HL-60 (cell line): Measurements from ENCODE around the gene PNPLA7.

ENCODE experiments used
- DNase-seq, 2 experiments: peaks; one replicate each; pipeline ENCODE4 v3.0.0-alpha.2; 2010 to 2020; ENCODE audit warnings: low read depth in 1 of 2, low spot score in 1 of 2
- H3K27ac ChIP-seq: fragments of 250-450 bp; sonication (Bioruptor Pico); replicated peaks from 2 replicates; pipeline ENCODE4 v1.5.1; 2020; ENCODE audit warnings: mild to moderate bottlenecking, moderate library complexity
- H3K27me3 ChIP-seq: fragments of 250-450 bp; sonication (Bioruptor Pico); 2 replicates; pipeline ENCODE4 v1.5.1; 2021; ENCODE audit warnings: mild to moderate bottlenecking, moderate library complexity; ENCODE audit not compliant: insufficient read depth, poor library complexity, severe bottlenecking
- H3K4me3 ChIP-seq: replicated peaks from 2 replicates; pipeline ENCODE4 v1.5.1; 2011; ENCODE audit warnings: mild to moderate bottlenecking, control low read depth, low read length; ENCODE audit not compliant: insufficient read depth
- GABPA ChIP-seq: IDR thresholded peaks from 2 replicates; pipeline ENCODE4 v1.6.1; 2012; ENCODE audit warnings: low read depth
- POLR2AphosphoS5 ChIP-seq: IDR thresholded peaks from 2 replicates; pipeline ENCODE4 v1.6.1; 2012; ENCODE audit warnings: low read depth
- SPI1 ChIP-seq: IDR thresholded peaks from 2 replicates; pipeline ENCODE4 v1.6.1; 2012; ENCODE audit warnings: low read depth, mild to moderate bottlenecking, borderline replicate concordance
- TF ChIP-seq, protein P1 (sequence below): IDR thresholded peaks from 2 replicates; pipeline ENCODE4 v1.6.1; 2012; ENCODE audit warnings: low read depth; ENCODE audit not compliant: insufficient replicate concordance
- TF ChIP-seq, protein P2 (sequence below): IDR thresholded peaks from one replicate; pipeline ENCODE4 v1.5.1; 2011; ENCODE audit warnings: low read length, control low read depth, inconsistent platforms; ENCODE audit not compliant: insufficient read depth

PNPLA7 gene

DNA sequence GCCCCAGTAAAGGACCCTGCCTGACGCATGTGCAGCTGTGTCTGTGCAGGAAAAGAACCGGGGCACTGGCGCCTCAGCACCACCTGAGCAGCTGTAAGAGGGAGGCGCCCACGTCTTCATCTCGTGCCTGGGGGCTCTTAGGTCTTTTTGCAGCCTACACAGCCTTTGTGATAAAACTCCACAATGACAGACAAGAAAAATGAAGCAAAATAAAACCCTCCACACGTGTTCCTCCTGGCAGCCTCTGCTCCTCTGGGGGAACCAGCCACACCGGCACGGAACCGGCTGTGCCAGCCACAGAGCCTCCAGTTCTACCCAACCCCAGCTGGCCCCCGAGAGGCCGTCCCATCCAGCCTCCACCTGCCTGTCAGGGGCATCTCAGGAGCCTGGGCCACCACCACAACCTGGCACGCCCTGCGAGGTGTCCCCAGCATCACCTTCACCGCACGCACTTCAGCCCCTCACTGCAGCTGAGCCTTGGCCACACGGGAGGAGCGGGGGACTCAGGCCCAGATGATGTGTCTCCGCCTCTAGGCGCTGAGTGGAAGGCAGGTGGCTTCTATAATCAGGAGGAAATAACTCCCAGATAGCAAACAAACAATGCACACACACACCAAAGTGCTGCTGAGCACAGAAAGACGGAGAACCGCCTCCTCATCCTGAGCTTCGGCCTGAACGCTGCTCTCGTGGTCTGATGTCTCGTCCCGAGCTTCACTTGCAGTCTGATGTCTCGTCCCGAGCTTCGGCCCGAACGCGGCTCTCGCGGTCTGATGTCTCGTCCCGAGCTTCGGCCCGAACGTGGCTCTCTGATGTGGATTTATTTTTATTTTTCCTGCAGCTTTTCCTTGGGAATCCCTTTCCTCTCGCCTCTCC lies 62.5 kb downstream of the PNPLA7 start:
- no peak for TF ChIP-seq POLR2AphosphoS5
- TF ChIP-seq, protein P1, sequence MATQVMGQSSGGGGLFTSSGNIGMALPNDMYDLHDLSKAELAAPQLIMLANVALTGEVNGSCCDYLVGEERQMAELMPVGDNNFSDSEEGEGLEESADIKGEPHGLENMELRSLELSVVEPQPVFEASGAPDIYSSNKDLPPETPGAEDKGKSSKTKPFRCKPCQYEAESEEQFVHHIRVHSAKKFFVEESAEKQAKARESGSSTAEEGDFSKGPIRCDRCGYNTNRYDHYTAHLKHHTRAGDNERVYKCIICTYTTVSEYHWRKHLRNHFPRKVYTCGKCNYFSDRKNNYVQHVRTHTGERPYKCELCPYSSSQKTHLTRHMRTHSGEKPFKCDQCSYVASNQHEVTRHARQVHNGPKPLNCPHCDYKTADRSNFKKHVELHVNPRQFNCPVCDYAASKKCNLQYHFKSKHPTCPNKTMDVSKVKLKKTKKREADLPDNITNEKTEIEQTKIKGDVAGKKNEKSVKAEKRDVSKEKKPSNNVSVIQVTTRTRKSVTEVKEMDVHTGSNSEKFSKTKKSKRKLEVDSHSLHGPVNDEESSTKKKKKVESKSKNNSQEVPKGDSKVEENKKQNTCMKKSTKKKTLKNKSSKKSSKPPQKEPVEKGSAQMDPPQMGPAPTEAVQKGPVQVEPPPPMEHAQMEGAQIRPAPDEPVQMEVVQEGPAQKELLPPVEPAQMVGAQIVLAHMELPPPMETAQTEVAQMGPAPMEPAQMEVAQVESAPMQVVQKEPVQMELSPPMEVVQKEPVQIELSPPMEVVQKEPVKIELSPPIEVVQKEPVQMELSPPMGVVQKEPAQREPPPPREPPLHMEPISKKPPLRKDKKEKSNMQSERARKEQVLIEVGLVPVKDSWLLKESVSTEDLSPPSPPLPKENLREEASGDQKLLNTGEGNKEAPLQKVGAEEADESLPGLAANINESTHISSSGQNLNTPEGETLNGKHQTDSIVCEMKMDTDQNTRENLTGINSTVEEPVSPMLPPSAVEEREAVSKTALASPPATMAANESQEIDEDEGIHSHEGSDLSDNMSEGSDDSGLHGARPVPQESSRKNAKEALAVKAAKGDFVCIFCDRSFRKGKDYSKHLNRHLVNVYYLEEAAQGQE: no peak
- TF ChIP-seq SPI1: no peak
- TF ChIP-seq, protein P2, sequence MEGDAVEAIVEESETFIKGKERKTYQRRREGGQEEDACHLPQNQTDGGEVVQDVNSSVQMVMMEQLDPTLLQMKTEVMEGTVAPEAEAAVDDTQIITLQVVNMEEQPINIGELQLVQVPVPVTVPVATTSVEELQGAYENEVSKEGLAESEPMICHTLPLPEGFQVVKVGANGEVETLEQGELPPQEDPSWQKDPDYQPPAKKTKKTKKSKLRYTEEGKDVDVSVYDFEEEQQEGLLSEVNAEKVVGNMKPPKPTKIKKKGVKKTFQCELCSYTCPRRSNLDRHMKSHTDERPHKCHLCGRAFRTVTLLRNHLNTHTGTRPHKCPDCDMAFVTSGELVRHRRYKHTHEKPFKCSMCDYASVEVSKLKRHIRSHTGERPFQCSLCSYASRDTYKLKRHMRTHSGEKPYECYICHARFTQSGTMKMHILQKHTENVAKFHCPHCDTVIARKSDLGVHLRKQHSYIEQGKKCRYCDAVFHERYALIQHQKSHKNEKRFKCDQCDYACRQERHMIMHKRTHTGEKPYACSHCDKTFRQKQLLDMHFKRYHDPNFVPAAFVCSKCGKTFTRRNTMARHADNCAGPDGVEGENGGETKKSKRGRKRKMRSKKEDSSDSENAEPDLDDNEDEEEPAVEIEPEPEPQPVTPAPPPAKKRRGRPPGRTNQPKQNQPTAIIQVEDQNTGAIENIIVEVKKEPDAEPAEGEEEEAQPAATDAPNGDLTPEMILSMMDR: no peak
- TF ChIP-seq GABPA: no peak
- H3K27me3 ChIP-seq: no peaks in the 10 kb centered on the region
- DNase-seq: no peak
- H3K4me3 ChIP-seq: no peak overlapping the region
- no peak overlapping the region for H3K27ac ChIP-seq

DNA sequence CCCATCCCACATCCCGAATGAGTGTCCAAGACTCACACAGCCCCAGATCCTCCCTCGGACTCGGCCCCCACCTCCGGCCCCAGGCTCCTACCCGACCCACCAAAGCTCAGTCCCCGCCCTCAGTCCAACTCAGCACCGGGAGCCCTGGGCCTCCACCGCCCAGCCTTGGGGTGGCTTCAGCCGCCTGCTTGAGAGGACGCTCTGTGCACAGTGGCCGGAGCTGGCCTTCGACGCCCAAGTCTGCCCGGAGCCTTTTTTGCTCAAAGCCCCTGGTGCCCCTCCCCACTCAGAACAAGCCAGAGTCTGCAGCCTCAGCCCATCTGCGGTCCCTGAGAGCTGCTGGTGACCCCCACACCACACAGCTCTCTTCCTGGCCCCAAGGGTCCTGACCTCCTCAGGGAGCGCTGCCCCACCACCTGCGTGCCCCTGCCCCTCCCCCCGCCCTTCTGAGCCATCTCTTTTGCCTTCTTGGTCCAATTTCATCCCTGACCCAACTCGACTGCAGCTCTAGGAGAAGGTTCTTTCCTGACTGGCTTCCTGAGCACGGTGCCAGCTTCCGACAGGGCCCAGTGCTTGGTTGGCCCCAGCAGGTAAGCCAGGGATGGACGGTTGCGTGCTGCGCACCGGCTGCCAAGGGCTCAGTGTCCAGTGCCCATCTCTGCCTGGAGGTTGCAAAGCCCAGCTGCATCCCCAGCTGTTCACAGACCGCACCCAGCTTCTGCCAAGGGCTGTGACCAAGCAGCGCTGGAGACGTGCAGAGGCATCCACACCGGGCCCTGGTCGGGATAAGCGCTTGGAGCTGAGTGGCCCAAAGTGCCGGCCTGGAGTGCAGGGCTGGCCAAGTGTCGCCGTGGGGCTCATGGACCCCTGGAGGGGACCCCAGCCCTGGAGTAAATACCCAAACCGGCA lies 63.4 kb downstream of the PNPLA7 start:
- H3K27me3 ChIP-seq: no peaks in the 10 kb centered on the region
- TF ChIP-seq, protein P1: no peak
- TF ChIP-seq GABPA: no peak
- no peak for TF ChIP-seq POLR2AphosphoS5
- TF ChIP-seq SPI1: no peak
- TF ChIP-seq, protein P2: no peak
- DNase-seq: no peak
- H3K27ac ChIP-seq: no peak overlapping the region
- no peak overlapping the region for H3K4me3 ChIP-seq

DNA sequence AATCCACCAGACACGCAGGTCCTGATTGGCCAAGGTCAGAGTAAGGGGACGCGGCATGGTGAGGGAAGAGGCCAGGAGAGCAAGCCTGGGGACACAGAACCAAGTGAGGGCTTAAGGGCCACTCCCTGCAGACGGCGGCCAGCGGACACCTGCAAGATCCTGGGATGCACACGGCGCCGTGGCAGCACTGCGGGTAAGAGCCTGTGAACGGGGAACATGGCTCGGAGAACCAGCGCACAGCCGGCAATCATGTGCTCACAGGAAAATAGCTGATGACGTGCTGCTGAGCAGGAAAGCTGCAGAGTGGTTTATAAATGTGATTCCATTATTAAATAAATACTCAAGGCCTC lies 64.1 kb downstream of the PNPLA7 start:
- H3K27me3 ChIP-seq: no peaks in the 10 kb centered on the region
- TF ChIP-seq, protein P2: no peak
- TF ChIP-seq GABPA: no peak
- H3K27ac ChIP-seq: no peak overlapping the region
- H3K4me3 ChIP-seq: no peak overlapping the region
- DNase-seq: no peak
